ENCODE results near the gene FAM200A. TPM values are rescaled to one million over a fixed set of nuclear protein-coding genes. Genes with fewer than 3 reads are reported as not detected.

Gene FAM200A
- total and polyA plus RNA-seq, 2 of the 13 experiments (the other 11 are each of a cell fraction or from before 2014, with no cell fraction given) = 4.7 to 6.3 TPM

DNA sequence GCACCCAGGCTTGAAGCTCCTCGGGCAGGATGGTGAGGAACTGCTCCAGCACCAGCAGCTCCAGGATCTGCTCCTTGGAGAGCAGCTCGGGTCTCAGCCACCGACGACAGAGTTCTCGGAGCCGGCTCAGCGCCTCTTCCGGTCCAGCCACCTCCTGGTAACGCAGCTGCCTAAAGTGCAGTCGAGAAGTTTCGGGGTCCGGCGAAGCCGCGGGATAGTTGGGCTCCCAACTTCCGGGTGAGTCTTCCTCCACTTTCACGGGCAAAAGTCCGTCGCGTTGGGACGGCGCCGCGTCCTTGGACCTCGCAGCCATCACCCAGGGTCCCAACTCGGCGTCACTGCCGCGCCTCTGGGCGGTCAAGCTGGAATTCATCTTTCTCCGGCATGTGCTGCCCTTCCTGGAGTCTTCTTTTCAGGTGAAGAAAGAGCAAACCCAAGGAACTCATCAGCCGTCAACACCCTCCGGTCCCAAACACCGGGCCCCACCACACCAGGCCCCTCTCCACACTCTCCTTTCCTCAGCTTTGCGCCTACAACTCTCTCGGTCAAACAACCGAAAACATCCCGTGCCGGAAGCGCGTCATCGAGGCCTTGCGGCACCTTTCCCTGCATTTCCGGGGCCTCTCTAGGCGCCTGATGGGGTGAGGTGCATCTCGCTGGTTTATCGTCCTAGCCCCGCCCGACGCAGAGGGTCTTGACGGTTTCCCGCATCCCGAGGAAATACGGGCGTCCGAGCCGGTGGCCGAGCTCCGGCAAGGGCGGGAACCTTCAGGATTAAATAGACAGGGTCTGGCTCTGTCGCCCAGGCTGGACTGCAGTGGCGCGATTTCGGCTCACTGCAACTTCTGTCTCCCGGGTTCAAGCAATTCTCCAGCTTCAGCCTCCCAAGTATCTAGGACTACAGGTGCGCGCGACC, 51.9 kb downstream of the FAM200A start, which contains the start of gene ZNF394 (continued):
- TF ChIP-seq ZXDC (CRISPR knock-in tag; IDR thresholded peaks at IDR 0.05) = no peak
- peak; percentile 28 for TF ChIP-seq ZEB1 (IDR thresholded peaks at IDR 0.05; ENCODE audit: insufficient replicate concordance, low read depth)
- TF ChIP-seq ZNF777 (CRISPR knock-in tag; IDR thresholded peaks at IDR 0.05) = peak; percentile 52
- no peak for TF ChIP-seq ZBTB46 (CRISPR knock-in tag; IDR thresholded peaks at IDR 0.05; ENCODE audit: borderline replicate concordance)
- TF ChIP-seq SIN3B (IDR thresholded peaks at IDR 0.05; ENCODE audit: low read length) = peak; percentile 80
- peak; percentile 98 for TF ChIP-seq ZBTB21 (CRISPR knock-in tag; IDR thresholded peaks at IDR 0.05)
- TF ChIP-seq, protein P1, sequence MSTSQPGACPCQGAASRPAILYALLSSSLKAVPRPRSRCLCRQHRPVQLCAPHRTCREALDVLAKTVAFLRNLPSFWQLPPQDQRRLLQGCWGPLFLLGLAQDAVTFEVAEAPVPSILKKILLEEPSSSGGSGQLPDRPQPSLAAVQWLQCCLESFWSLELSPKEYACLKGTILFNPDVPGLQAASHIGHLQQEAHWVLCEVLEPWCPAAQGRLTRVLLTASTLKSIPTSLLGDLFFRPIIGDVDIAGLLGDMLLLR (CRISPR knock-in tag; IDR thresholded peaks at IDR 0.05) = peak; percentile 66
- no peak; the same call in 1 of the 2 replicates for TF ChIP-seq ZNF414 (CRISPR knock-in tag; IDR thresholded peaks at IDR 0.05)
- no peak for TF ChIP-seq REXO4 (CRISPR knock-in tag; IDR thresholded peaks at IDR 0.05; ENCODE audit: borderline replicate concordance)
- TF ChIP-seq, protein P2, sequence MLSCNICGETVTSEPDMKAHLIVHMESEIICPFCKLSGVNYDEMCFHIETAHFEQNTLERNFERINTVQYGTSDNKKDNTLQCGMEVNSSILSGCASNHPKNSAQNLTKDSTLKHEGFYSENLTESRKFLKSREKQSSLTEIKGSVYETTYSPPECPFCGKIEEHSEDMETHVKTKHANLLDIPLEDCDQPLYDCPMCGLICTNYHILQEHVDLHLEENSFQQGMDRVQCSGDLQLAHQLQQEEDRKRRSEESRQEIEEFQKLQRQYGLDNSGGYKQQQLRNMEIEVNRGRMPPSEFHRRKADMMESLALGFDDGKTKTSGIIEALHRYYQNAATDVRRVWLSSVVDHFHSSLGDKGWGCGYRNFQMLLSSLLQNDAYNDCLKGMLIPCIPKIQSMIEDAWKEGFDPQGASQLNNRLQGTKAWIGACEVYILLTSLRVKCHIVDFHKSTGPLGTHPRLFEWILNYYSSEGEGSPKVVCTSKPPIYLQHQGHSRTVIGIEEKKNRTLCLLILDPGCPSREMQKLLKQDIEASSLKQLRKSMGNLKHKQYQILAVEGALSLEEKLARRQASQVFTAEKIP (CRISPR knock-in tag; IDR thresholded peaks at IDR 0.05; ENCODE audit: borderline replicate concordance) = no peak
- TF ChIP-seq IRF1 (CRISPR knock-in tag; IDR thresholded peaks at IDR 0.05; ENCODE audit: low read depth) = no peak
- no peak for TF ChIP-seq PAWR (CRISPR knock-in tag; IDR thresholded peaks at IDR 0.05; ENCODE audit: borderline replicate concordance)
- no peak for TF ChIP-seq TRIM22 (IDR thresholded peaks at IDR 0.05)
- peak; percentile 97 for TF ChIP-seq THAP11 (CRISPR knock-in tag; IDR thresholded peaks at IDR 0.05)
- TF ChIP-seq RNF219 (CRISPR knock-in tag; IDR thresholded peaks at IDR 0.05) = no peak

All from HepG2 (cell line).